Measurements from ENCODE around the gene LRRC59. TPM values are rescaled to one million over a fixed set of nuclear protein-coding genes. Genes with fewer than 3 reads are reported as not detected.

Gene LRRC59
- total RNA-seq, 1 experiment from 2014 or later: 106 TPM

- Histone ChIP-seq H3K18ac (ENCODE audit: insufficient read length, low read depth, low read length) (no peak overlapping the region), H3K56ac (ENCODE audit: insufficient read length, low read depth, low read length) (no peak overlapping the region), H3K9me3 (ENCODE audit: control insufficient read depth, low read depth, low read length) (no peaks in the 10 kb centered on the region), H4K8ac (replicated peaks; ENCODE audit: insufficient read length, low read depth, low read length) (no peak overlapping the region), H3K23me2 (ENCODE audit: insufficient read length, low read depth, low read length, poor library complexity, severe bottlenecking) (no peaks in the 10 kb centered on the region), H3K4ac (ENCODE audit: low read depth, low read length) (no peak overlapping the region), H3K27me3 (ENCODE audit: insufficient read depth, low read length) (no peaks in the 10 kb centered on the region), H3K14ac (ENCODE audit: insufficient read depth, low read length) (no peak overlapping the region), H3K79me1 (ENCODE audit: insufficient read depth, low read depth, low read length, poor library complexity, severe bottlenecking) (no peaks in the 10 kb centered on the region), H4K5ac (ENCODE audit: insufficient read length, low read depth, low read length) (no peak overlapping the region), H2BK15ac (ENCODE audit: low read depth, low read length) (no peak overlapping the region), H2BK5ac (ENCODE audit: insufficient read length, low read length) (no peak overlapping the region), H2BK120ac (ENCODE audit: low read depth, low read length, poor library complexity, severe bottlenecking) (no peak overlapping the region), H3T11ph (ENCODE audit: low read length) (no peak overlapping the region), H3K4me2 (ENCODE audit: insufficient read depth, insufficient read length, low read length) (no peak overlapping the region), H4K20me1 (ENCODE audit: control insufficient read depth, insufficient read depth, insufficient read length) (no peaks in the 10 kb centered on the region), H3K9ac (ENCODE audit: extremely low read depth, insufficient read length, low read length) (no peak overlapping the region), H4K91ac (ENCODE audit: insufficient read length, low read depth, low read length) (no peak overlapping the region), H2BK20ac (ENCODE audit: low read depth, low read length, poor library complexity, severe bottlenecking) (no peak overlapping the region), H3K4me1 (ENCODE audit: insufficient read depth, low read length) (no peaks in the 10 kb centered on the region), H3K27ac (ENCODE audit: insufficient read length, low read depth, low read length) (no peak overlapping the region), H2AFZ (ENCODE audit: low read length) (no peak overlapping the region), H3K23ac (ENCODE audit: insufficient read length, low read depth, low read length) (no peak overlapping the region), H2AK5ac (ENCODE audit: insufficient read length, low read length) (no peak overlapping the region), H3K79me2 (ENCODE audit: insufficient read depth, low read length) (no peaks in the 10 kb centered on the region), H2BK12ac (ENCODE audit: insufficient read length, low read depth, low read length) (no peak overlapping the region)
- Mint-ChIP-seq H3K4me3 (no peak overlapping the region), H3K4me1 (no peaks in the 10 kb centered on the region; a peak in 1 of 4 replicates), H3K9me3 (no peaks in the 10 kb centered on the region; a peak in 1 of 5 replicates), H3K27ac (no peak overlapping the region; a peak in 1 of 7 replicates), H3K27me3 (ENCODE audit: low read depth) (no peaks in the 10 kb centered on the region; the same call in 1 of the 2 replicates), H3K36me3 (ENCODE audit: insufficient read depth in 1 of 3, low read depth in 3 of 3) (peaks cover 23 to 62% (median 59%) of the 10 kb centered on the region in 3 experiments; a peak in 6 of 7 replicates)
- no peak for DNase-seq
- TF ChIP-seq CTCF (conservative IDR thresholded peaks at IDR 0.05): no peak
- no CpG with 5 or more reads among the region's 13 CpGs for WGBS (ENCODE audit: extremely low coverage, insufficient read length, low lambda C conversion rate)
Measured at GRCh38 chr17:50354776-50355175, 42.5 kb downstream of the LRRC59 start.
